GM12878 (cell line): ENCODE results near the gene LPCAT4. TPM values are rescaled to one million over a fixed set of nuclear protein-coding genes. Genes with fewer than 3 reads are reported as not detected.
A peak's percentile ranks its signal among the peaks of the same experiment; 100 is the strongest.

Experiments used
- BMI1 ChIP-seq: fragments of 450-650 bp; IDR thresholded peaks from 2 replicates; pipeline ENCODE4 v1.6.1; 2016; ENCODE audit warnings: mild to moderate bottlenecking, moderate library complexity, borderline replicate concordance
- CREM ChIP-seq: IDR thresholded peaks from 2 replicates; pipeline ENCODE4 v1.6.1; 2014; ENCODE audit warnings: antibody characterized with exemption, low read depth
- CUX1 ChIP-seq: IDR thresholded peaks from 2 replicates; pipeline ENCODE4 v1.6.1; 2012; ENCODE audit warnings: improper control_type of control experiment, low read depth, low read length; ENCODE audit not compliant: insufficient replicate concordance
- EED ChIP-seq: sonication (generic); IDR thresholded peaks from 2 replicates; pipeline ENCODE4 v1.6.1; 2016; ENCODE audit warnings: antibody characterized with exemption, low read depth
- FOS ChIP-seq: IDR thresholded peaks from 3 replicates; pipeline ENCODE4 v1.6.1; 2011; ENCODE audit warnings: borderline replicate concordance; ENCODE audit not compliant: insufficient read length; ENCODE audit errors: extremely low read depth
- FOXM1 ChIP-seq: IDR thresholded peaks from 2 replicates; pipeline ENCODE4 v1.6.1; 2012; ENCODE audit warnings: low read depth, mild to moderate bottlenecking, inconsistent platforms, low read length, moderate library complexity
- HSF1 ChIP-seq: fragments of 150-350 bp; IDR thresholded peaks from 2 replicates; pipeline ENCODE4 v1.6.1; 2014; ENCODE audit warnings: mild to moderate bottlenecking, low read depth, low read length
- IKZF2 ChIP-seq, 2 experiments: fragments of 450-650 bp; IDR thresholded peaks; 2 replicates each; pipeline ENCODE4 v1.6.1; 2017; ENCODE audit warnings: mild to moderate bottlenecking in 2 of 2, moderate library complexity in 2 of 2
- KDM1A ChIP-seq: fragments of 200-600 bp; sonication (generic); IDR thresholded peaks from 2 replicates; pipeline ENCODE4 v1.6.1; 2016; ENCODE audit warnings: borderline replicate concordance
- MEF2A ChIP-seq: IDR thresholded peaks from 2 replicates; pipeline ENCODE4 v1.6.1; 2011; ENCODE audit warnings: low read depth, mild to moderate bottlenecking, low read length, moderate library complexity; ENCODE audit not compliant: insufficient read depth
- MEF2B ChIP-seq: fragments of 450-650 bp; IDR thresholded peaks from 2 replicates; pipeline ENCODE4 v1.6.1; 2018; ENCODE audit warnings: mild to moderate bottlenecking, moderate library complexity; ENCODE audit not compliant: partially characterized antibody, poor library complexity, severe bottlenecking
- MTA3 ChIP-seq: IDR thresholded peaks from 2 replicates; pipeline ENCODE4 v1.6.1; 2012; ENCODE audit warnings: low read length, inconsistent platforms, borderline replicate concordance
- NRF1 ChIP-seq: conservative IDR thresholded peaks from 2 replicates; pipeline ENCODE4 v1.6.1; 2011; ENCODE audit warnings: mild to moderate bottlenecking, low read depth, low read length, improper control_type of control experiment
- PAX5 ChIP-seq: IDR thresholded peaks from 2 replicates; pipeline ENCODE4 v1.6.1; 2011; ENCODE audit warnings: low read depth, low read length, borderline replicate concordance
- PML ChIP-seq: IDR thresholded peaks from 2 replicates; pipeline ENCODE4 v1.6.1; 2012; ENCODE audit warnings: low read length, inconsistent platforms
- POLR2A ChIP-seq: IDR thresholded peaks from 2 replicates; pipeline ENCODE4 v1.6.1; 2011; ENCODE audit warnings: low read depth, mild to moderate bottlenecking, low read length
- SMAD5 ChIP-seq: IDR thresholded peaks from 2 replicates; pipeline ENCODE4 v1.6.1; 2016; ENCODE audit warnings: antibody characterized with exemption, low read depth
- TAF1 ChIP-seq: IDR thresholded peaks from 2 replicates; pipeline ENCODE4 v1.6.1; 2011; ENCODE audit warnings: mild to moderate bottlenecking, low read depth, low read length, borderline replicate concordance
- WRNIP1 ChIP-seq: IDR thresholded peaks from 2 replicates; pipeline ENCODE4 v1.6.1; 2011; ENCODE audit warnings: low read depth, low read length, improper control_type of control experiment, borderline replicate concordance
- polyA plus RNA-seq, 11 experiments: library from polyadenylated mRNA; depleted of rRNA in 4 of 11; unstranded in 6 of 11; stranded (reverse) in 5 of 11; fragments of >200 nt; fragmentation: Nextera tagmentation in 4 of 11; fragmentation: Illumina TruSeq in 1 of 11; extraction: Ambion mirVana in 4 of 11; extraction: Trizol in 1 of 11; gene quantifications; 1 replicate in 1 of 11; 2 replicates in 10 of 11; pipeline versions ENCODE4 v1.2.1 to v1.2.3, GENCODE V29; 2011 to 2016; ENCODE audit warnings: inconsistent platforms in 2 of 11, missing spikeins in 2 of 11, low read depth in 1 of 11
- total RNA-seq, 4 experiments: library from RNA; depleted of rRNA in 3 of 4; stranded (reverse); fragments of >200 nt in 3 of 4; fragmentation: Illumina TruSeq in 1 of 4; extraction: Trizol in 1 of 4; gene quantifications; 2 replicates each; pipeline versions ENCODE4 v1.2.1 to v1.2.3, GENCODE V29; 2013 to 2021
- TF ChIP-seq, protein P1 (sequence below): IDR thresholded peaks from 2 replicates; pipeline ENCODE4 v1.6.1; 2012; ENCODE audit warnings: low read depth, low read length, improper control_type of control experiment
- TF ChIP-seq, protein P2 (sequence below): fragments of 450-650 bp; IDR thresholded peaks from 2 replicates; pipeline ENCODE4 v1.6.1; 2017; ENCODE audit warnings: low read depth, mild to moderate bottlenecking, moderate library complexity

LPCAT4 gene
- total and polyA plus RNA-seq, 10 of the 15 experiments (the other 5 are each of a cell fraction or from before 2014, with no cell fraction given), result 14.4 to 57.2 (median 33.0) TPM

- 0 out of 2 replicates have a peak, but pooled peaks have one; percentile 9 for TF ChIP-seq FOXM1
- peak; percentile 36; the same call in 1 of the 2 replicates for TF ChIP-seq PML
- TF ChIP-seq BMI1, result no peak
- peak; percentile 48 for TF ChIP-seq MEF2B
- peak; percentile 60 to 73; a peak in 3 of 4 replicates for TF ChIP-seq IKZF2 (IDR thresholded peaks at IDR 0.05)
- TF ChIP-seq CUX1, result peak; percentile 53
- no peak for TF ChIP-seq PAX5
- no peak for TF ChIP-seq SMAD5
- no peak for TF ChIP-seq KDM1A
- TF ChIP-seq, protein P1, sequence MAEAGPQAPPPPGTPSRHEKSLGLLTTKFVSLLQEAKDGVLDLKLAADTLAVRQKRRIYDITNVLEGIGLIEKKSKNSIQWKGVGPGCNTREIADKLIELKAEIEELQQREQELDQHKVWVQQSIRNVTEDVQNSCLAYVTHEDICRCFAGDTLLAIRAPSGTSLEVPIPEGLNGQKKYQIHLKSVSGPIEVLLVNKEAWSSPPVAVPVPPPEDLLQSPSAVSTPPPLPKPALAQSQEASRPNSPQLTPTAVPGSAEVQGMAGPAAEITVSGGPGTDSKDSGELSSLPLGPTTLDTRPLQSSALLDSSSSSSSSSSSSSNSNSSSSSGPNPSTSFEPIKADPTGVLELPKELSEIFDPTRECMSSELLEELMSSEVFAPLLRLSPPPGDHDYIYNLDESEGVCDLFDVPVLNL, result no peak
- no peak for TF ChIP-seq WRNIP1
- no peak for TF ChIP-seq HSF1
- no peak for TF ChIP-seq FOS
- no peak for TF ChIP-seq TAF1
- no peak; the same call in 1 of the 2 replicates for TF ChIP-seq POLR2A
- TF ChIP-seq MTA3, result peak; percentile 73; the same call in 1 of the 2 replicates
- no peak for TF ChIP-seq CREM
- TF ChIP-seq EED, result no peak
- no peak for TF ChIP-seq NRF1
- 0 out of 2 replicates have a peak, but pooled peaks have one; percentile 27 for TF ChIP-seq MEF2A
- TF ChIP-seq, protein P2, sequence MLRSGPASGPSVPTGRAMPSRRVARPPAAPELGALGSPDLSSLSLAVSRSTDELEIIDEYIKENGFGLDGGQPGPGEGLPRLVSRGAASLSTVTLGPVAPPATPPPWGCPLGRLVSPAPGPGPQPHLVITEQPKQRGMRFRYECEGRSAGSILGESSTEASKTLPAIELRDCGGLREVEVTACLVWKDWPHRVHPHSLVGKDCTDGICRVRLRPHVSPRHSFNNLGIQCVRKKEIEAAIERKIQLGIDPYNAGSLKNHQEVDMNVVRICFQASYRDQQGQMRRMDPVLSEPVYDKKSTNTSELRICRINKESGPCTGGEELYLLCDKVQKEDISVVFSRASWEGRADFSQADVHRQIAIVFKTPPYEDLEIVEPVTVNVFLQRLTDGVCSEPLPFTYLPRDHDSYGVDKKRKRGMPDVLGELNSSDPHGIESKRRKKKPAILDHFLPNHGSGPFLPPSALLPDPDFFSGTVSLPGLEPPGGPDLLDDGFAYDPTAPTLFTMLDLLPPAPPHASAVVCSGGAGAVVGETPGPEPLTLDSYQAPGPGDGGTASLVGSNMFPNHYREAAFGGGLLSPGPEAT, result peak; percentile 74
Measured at GRCh38 chr15:34318277-34319079, 48.5 kb downstream of the LPCAT4 start (continued).
